ENCODE data around the gene SNRPA.
"Not testable (repeated sequence)": the region's sequence is repeated elsewhere in the genome, so short reads cannot be mapped to it uniquely, and the experiment has no call there.

SNRPA gene

DNA sequence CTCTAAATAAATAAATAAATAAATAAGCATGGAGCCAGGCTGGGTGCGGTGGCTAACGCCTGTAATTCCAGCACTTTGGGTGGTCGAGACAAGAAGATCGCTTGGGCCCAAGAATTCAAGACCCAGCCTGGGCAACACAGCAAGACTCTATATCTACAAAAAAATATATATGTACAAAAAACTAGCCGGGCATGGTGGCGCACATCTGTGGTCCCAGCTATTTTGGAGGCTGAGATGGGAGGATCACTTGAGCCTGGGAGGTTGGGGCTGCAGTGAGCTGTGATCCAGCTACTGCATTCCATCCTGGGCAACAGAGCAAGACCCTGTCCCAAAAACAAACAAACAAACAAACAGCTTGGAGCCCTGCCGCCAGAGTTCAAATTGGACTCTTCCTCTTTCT is 3.5 kb upstream of the SNRPA start:
- no peak for DNase-seq (ENCODE audit: low read depth)

GRCh38 chr19:40750058-40750873 is 737 bp upstream of the SNRPA start, which contains the start of gene ACTMAP:
Gene ACTMAP, minus strand, starts transcription at chr19:40750477. Its CDS starts 674 bp downstream, at chr19:40749803.
- DNase-seq (ENCODE audit: low read depth), result peak; percentile 97

GRCh38 chr19:40752257-40752781 is 1.3 kb downstream of the SNRPA start:
- DNase-seq (ENCODE audit: low read depth), result no peak

DNA sequence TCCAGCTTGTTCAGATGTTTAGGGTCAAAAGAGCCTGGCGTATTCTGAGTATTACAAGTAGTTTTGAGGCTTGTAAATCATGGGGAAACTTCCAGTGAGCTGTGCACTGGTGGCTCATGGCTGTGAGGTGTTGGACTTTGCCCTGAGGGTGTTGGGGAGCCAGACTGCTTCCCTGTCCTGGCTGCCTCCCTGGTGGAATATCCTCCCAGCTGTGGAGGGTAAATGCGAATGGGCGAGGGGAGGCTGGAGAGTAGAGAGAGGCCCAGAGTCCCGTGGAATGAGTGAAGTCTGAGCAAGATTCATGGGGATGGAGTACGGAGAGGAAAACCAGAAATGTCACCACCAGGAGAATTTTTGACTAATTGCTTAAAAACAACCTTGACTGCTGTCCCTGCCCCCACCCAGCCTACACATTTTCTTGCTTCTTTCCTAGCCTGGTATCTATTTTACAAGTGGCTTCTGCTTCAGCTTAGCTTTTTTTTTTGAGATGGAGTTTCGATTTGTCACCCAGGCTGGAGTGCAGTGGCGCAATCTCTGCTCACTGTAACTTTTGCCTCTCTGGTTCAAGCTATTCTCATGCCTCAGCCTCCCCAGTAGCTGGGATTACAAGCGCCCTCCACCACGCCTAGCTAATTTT is 3.7 kb downstream of the SNRPA start:
- DNase-seq (ENCODE audit: low read depth), result no peak

DNA sequence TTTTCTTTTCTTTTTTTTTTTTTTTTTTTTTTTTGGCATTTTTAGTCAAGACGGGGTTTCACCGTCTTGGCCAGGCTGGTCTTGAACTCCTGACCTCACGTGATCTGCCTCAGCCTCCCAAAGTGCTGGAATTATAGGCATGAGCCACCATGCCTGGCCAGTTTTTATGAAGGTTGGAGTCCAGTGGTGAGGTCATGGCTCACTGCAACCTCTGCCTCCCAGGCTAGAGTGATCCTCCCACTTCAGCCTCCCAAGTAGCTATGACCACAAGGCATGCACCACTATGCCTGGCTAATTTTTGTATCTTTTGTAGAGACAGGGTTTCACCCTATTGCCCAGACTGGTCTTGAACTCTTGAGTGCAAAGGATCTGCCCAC is 4.2 kb downstream of the SNRPA start:
- DNase-seq (ENCODE audit: low read depth), result no peak

DNA sequence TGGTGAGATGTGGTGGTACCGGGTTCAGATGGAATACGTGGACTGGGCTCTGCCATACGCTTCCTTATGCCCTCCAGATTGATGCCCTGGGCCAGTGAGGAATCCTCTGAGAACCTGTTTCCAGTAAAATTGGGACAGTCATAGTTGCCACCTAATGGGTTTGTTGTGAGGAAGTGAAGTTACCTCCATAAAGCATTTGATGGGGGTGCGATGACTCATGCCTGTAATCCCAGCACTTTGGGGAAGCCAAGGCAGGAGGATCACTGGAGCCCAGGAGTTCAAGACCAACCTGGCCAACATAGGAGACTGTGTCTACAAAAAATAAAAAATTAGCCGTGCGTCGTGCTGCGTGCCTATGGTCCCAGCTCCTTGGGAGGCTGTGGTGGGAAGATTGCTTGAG is 4.8 kb downstream of the SNRPA start:
- no peak for DNase-seq (ENCODE audit: low read depth)

DNA sequence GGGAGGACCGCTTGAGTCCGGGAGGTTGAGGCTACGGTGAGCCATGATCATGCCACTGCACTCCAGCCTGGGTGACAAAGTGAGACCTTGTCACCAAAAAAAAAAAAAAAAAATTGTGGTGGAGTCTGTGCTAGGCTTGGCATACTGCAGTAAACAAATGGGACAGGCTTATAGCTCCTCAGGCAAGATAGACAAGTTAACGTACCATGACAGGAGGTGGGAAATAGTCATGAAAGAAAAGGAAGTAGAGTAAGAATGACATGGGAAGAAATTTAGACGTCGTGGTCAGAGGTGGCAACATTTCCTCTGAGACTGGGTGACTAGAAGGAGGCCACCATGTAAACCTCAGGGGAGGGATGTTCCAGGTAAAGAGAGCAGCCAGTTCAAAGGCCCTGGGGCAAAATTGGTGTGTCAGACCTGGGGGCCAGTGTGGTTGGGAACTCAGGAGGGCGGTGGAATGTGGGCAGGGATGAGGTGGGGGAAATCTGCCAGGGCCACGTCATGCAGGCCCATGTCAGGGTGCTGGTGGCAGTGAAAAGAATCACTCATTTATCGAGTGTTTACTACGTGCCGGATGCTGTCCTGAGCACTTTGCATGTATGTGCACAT is 5.6 kb downstream of the SNRPA start:
- no peak for DNase-seq (ENCODE audit: low read depth)

DNA sequence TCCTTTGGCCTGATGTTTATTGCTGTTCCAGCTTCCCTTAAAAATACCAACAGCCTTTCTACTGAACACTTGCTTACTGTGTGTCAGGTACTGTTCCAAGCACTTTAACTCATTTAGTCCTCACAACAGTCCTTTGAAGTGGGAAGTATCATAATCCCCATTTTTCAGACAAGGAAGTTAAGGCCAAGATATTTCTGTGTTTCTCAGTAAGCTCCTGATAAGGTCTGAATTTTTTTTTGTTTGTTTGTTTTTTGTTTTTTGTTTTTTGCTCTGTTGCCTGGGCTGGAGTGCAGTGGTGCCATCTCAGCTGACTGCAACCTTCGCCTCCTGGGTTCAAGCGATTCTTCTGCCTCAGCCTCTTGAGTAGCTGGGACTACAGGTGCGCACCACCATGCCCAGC is 7.5 kb downstream of the SNRPA start:
- no peak for DNase-seq (ENCODE audit: low read depth)

DNA sequence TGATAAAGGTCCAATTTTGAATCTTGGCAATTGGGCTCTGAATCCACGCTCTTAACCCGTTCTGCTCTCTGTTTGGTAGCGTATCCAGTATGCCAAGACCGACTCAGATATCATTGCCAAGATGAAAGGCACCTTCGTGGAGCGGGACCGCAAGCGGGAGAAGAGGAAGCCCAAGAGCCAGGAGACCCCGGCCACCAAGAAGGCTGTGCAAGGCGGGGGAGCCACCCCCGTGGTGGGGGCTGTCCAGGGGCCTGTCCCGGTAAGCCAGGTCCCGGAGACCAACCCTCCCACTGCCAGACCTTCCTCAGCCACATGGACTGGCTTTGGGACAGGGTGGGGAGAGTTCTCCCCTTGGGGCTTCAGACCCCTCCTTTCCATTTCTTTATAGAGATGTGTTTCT is 8.3 kb downstream of the SNRPA start:
- DNase-seq (ENCODE audit: low read depth), result no peak

GRCh38 chr19:40762754-40763470 is 11.9 kb downstream of the SNRPA start:
- DNase-seq (ENCODE audit: low read depth), result no peak

- no peak for DNase-seq (ENCODE audit: low read depth)
These were observed 12.5 kb downstream of the SNRPA start for GRCh38 chr19:40763526-40763925.

- DNase-seq (ENCODE audit: low read depth), result no peak
These were observed 13.0 kb downstream of the SNRPA start for GRCh38 chr19:40763963-40764362.

DNA sequence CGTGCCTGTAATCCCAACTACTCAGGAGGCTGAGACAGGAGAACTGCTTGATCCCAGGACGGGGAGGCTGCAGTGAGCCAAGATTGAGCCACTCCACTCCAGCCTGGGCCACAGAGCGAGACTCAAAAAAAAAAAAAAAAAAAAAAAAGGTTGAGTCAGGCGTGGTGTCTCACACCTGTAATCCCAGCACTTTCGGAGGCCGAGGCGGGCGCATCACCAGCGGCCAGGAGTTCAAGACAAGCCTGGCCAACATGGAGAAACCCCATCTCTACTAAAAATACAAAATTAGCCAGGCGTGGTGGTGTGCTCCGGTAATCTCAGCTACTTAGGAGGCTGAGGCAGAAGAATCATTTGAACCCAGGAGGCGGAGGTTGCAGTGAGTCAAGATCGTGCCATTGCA is 15.4 kb downstream of the SNRPA start:
- not testable (repeated sequence) for DNase-seq (ENCODE audit: low read depth)

DNA sequence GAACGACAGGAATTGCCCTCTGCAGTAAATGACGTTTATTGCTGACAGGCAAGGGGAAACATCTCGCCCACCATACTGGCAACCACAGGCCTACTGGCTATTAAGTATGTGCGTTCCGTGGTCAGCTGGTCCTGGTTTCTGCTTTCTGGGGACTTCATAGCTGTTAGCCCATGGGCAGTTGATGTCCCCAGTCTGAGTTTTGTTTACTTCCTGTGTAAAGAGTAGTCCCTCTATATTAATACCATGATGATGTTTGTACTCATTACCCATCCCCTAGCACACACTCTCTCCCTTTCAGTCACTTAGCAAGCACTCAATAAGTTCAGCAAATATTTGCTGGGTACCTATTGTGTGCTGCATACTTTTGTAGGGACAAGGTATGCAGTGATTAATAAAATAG is 17.9 kb downstream of the SNRPA start:
- DNase-seq (ENCODE audit: low read depth), result no peak

- not testable (repeated sequence) for DNase-seq (ENCODE audit: low read depth)
These were observed 20.3 kb downstream of the SNRPA start for GRCh38 chr19:40771101-40771862.

GRCh38 chr19:40774916-40775631 is 24.1 kb downstream of the SNRPA start, which contains the start of gene MIA:
Gene MIA, plus strand, starts transcription at chr19:40775521. Its CDS starts 22 bp downstream, at chr19:40775543.
- DNase-seq (ENCODE audit: low read depth), result no peak

- DNase-seq (ENCODE audit: low read depth), result no peak
These were observed 24.6 kb downstream of the SNRPA start for GRCh38 chr19:40775632-40776022.

DNA sequence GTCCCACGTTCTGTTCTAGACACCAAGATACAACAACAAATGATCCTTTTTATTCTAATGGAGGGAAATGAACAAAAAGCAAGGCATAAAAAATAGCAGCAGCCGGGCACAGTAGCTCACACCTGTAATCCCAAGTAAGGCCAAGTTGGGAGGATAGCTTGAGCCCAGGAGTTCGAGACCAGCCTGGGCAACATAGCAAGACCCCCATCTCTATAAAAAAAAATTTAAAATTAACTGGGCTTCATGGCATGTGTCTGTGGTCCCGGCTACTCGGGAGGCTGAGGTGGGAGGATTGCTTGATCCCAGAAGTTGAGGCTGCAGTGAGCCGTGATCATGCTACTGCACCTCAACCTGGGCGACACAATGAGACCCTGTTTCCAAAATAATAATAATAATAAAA is 25.4 kb downstream of the SNRPA start:
- no peak for DNase-seq (ENCODE audit: low read depth)

- DNase-seq (ENCODE audit: low read depth), result peak; percentile 72
These were observed 26.1 kb downstream of the SNRPA start for GRCh38 chr19:40776932-40777644.

DNA sequence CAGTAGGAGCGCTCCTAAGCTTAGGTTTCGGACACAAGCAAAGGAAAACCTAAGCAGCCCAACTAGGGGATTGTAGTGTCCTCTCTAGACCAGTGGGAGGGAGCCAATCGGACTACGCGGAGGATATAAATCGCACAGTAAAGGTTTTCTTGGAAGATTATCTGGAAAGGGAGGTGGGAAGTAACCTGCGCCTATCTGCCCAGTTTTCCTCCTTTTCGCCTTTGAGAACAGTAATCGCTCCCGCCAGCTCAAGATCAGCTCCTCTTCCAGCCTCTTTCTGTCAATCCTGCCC is 26.6 kb downstream of the SNRPA start:
- DNase-seq (ENCODE audit: low read depth), result no peak
